DMS 273 treated with DMSO at 0.1 percent for 48 hours (cell line): ENCODE data around the gene CLASP1.
"Not testable (repeated sequence)": the region's sequence is repeated elsewhere in the genome, so short reads cannot be mapped to it uniquely, and the experiment has no call there.

ENCODE experiments used
- DNase-seq: peaks from one replicate; lab custom pipeline; 2025; lab: John Stamatoyannopoulos, UW

Gene CLASP1

DNA sequence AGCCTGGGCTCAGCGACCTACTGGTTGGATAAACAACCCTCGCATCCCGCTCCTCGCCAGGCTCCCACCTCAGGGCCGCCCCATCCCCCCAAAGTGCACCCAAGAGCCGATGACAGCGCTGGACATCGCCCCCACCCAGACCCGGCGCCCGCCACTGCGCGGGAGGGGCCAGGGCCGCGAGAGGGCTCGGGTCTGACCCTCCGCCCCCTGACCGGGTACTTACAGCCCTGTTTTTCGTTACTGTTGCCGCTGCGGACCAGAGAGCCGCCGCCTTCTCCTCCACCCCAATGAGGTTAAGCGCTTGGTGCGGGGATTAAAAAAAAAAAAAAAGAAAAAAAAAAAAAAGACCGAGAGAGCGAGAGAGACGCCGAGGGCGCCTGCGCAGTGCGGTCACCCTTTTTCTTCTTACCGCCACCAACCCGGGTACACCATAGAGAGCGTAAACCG lies at the start of gene CLASP1:
Gene CLASP1, minus strand, starts transcription at position 314 of the 447 bp plus-strand sequence. CDS start 43,567 bp downstream, outside the sequence.
- DNase-seq: no peak

GRCh38 chr2:121698318-121698930 lies 49.2 kb upstream of the CLASP1 start:
- no peak for DNase-seq

- no peak for DNase-seq
Observed at GRCh38 chr2:121697108-121697631, 47.9 kb upstream of the CLASP1 start.

- DNase-seq: no peak
Observed at GRCh38 chr2:121696410-121696930, 47.2 kb upstream of the CLASP1 start.

DNA sequence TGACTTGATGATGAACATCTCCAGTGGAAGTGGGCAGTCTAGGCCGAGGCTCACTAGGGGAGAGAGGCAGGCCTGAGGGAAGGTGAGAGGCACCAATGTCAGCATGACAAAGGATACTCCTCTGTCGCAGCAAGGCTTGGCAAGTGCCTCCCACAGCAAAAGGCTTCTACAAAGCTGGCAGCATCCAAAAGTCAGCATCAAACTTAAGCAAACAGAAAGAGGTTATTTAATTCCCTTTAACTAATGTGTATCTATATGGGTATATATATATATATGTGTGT lies 45.8 kb upstream of the CLASP1 start:
- DNase-seq: no peak

DNA sequence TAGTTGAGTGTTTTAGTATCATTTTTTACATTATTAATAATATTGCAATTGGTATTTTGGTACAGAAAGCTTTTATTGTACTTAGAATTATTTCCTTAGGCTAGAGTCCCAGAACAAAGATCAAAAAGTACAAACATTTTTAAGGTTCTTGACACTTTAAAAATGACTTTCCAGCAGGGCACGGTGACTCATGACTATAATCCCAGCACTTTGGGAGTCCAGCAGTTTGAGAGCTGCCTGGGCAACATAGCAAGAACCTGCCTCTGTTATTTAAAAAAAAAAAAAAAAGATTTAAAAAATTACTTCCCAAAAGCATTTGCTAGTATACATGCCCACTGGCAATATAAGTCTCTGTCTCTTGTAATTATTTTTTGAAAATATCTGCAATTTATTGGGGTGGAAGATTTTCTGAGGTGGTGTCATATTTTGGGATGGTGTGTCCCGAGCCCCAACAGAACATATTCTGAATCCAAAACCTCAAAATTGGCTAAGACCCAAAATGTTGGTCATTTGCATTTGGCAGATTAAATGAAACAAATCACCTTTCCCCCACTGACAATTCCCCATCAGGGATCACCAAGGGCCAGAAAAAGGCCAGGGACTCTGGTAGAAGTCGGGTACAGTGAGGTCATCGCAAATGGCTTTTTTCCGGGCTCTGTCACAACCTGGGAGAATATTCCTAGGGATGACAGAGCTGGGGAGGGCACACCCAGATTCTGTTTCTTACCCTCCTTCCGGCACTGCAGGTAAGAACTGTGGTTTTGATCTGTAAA lies 45.3 kb upstream of the CLASP1 start:
- no peak for DNase-seq

- not testable (repeated sequence) for DNase-seq
Observed at GRCh38 chr2:121690572-121690971, 41.3 kb upstream of the CLASP1 start.

- DNase-seq: no peak
Observed at GRCh38 chr2:121690095-121690494, 40.8 kb upstream of the CLASP1 start.

DNA sequence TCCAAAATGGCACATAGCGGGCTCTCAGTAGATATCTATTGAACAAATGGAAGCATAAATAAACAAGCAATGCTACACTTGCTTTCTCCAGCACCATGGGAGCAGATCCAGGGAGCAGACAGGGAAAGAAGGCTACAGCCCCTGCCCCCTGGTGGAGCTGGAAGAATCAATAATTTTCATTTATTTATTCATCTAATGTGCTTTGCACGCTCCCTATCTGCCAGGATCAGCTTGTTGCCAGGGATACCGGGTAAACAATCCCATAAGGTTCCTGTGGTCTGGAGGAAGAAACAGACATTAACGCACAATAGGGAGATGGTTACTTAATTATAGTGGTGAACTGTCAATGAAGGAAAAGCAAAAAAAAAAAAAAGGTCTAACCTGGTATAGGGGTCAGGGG lies 40.1 kb upstream of the CLASP1 start:
- DNase-seq: peak; percentile 20

DNA sequence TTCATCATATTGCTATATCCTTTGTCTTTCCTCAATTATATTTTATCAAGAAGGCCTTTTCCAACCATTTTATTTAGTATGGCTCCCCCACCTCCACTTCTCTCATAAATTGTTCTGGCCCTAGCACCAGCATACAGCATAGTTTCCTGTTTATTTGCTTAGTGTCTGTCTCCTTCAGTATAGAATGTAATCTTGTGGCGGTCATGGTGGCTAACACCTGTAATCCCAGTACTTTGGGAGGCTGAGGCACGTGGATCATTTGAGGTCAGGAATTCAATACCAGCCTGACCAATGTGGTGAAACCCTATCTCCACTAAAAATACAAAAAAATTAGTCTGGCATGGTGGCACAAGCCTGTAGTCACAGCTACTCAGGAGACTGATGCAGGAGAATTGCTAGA lies 39.6 kb upstream of the CLASP1 start:
- DNase-seq: no peak

- DNase-seq: no peak
Observed at GRCh38 chr2:121686902-121687301, 37.6 kb upstream of the CLASP1 start.

DNA sequence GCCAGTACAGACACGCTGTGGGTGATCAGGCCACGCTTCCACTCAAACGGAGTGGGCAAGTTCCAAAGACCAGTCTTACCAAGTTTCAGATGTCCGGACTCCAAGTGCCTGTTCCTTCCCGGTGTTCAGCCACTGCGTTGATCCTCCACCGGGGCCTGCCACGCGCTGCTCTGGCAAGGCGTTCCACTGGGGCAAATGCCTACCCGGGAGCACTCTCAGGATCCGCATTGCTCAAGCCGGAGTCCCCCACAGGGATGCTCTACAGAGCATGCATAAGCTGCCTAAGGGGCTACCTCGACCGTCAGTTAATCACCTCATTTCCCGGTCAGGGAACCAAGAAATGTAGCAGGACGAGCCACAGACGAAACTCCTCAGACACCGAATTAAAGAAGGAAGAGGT lies 37.0 kb upstream of the CLASP1 start:
- no peak for DNase-seq

- DNase-seq: no peak
Observed at GRCh38 chr2:121682396-121683298, 33.4 kb upstream of the CLASP1 start.

GRCh38 chr2:121677855-121678254 lies 28.6 kb upstream of the CLASP1 start:
- DNase-seq: no peak

DNA sequence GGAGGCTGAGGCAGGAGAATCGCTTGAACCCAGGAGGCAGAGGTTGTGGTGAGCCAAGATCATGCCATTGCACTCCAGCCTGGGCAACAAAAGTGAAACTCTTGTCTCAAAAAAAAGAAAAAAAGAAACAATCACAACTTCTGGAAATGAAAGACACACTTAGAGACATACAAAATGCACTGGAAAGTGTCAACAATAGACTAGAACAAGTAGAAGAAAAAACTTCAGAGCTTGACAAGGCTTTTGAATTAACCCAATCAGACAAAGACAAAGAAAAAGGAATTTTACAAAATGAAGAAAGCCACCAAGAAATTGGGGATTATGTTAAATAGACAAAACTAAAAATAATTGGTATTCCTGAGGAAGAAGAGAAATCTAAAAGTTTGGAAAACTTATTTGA lies 22.4 kb upstream of the CLASP1 start:
- not testable (repeated sequence) for DNase-seq

DNA sequence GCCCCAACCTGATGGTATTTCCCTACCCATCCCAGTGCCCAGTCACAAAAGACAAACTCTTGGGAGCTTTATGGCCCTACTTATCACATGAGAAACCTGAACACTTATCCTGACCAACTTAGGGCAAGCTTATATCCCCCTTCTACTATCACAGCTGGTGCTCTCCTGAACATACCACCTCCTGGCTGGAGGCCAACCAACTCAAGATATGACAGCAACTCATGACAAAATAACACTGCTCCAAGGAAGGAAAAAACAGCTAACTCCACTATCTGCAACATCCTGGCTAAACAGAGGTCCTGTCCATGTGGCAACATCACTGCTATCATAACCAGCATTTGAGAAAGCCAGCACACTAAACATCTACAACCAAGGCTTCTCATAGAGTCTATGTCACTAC lies 20.9 kb upstream of the CLASP1 start:
- DNase-seq: no peak

DNA sequence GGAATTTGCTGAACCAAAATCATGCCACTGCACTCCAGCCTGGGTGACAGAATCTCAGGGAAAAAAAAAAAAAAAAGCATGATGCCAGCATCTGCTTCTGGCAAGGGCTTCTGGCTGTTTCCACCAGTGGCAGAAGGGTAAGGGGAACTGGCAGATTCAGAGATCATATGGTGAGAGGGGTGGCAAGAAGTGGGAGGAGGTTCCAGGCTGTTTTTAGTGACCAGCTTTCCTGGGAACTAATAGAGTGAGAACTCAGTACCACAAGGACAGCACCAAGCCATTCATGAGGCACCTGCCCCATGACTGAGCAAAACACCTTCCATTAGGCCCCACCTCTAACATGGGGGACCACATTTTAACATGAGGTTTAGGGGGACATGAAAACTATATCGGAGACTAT lies 18.4 kb upstream of the CLASP1 start:
- DNase-seq: no peak

DNA sequence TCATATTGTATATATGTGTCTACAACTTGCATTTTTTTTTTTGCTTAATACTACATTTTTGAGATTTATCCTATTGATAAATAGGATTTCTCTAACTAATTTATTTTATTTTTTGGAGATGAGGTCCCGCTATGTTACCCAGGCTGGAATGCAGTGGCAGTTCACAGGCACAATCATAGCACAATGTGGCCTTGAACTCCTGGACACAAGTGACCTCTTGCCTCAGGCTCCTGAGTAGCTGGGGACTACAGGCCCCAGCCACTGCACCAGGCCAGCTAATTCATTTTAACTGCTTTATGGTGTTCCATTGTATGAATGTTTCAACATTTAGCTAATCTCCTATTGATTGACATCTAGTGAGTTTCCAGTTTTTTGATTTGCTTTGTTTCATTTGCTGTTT lies 16.8 kb upstream of the CLASP1 start:
- DNase-seq: no peak

DNA sequence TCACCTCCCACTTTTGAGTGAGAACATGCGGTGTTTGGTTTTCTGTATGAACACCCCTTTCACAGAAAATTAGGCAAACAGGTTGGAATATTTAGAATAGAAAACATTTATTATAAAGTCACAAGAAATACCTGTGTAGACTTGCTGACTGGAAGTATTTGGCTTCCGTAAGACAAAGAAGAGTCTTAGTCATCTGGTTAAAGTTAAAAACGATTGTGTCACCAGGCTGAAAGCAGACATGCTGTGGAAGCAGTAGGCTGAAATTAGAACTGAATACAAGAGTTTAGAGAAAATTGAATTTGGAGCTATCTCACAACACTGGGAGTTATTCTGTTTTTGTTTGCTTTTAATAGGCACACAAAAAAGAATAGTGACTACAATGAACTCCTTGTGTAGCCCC lies 16.2 kb upstream of the CLASP1 start:
- DNase-seq: no peak

DNA sequence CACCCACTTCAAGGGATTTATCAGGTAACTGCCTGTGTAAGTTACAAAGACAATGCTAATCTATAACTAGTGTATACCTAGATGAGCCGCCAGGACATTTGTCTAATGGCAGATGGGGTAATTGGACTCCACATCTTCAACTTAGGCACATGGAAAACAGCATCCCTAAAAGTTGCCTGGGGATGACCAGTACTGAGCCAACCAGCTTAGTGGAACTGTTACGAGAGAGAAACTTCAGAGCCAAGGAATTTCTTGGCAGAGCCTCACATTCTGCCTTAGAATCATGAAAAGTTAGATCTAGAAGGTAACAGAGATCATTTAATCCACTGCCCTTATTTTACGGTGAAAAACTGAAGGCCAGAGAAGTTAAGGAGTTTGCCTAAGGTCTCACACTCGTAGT lies 15.5 kb upstream of the CLASP1 start:
- no peak for DNase-seq

DNA sequence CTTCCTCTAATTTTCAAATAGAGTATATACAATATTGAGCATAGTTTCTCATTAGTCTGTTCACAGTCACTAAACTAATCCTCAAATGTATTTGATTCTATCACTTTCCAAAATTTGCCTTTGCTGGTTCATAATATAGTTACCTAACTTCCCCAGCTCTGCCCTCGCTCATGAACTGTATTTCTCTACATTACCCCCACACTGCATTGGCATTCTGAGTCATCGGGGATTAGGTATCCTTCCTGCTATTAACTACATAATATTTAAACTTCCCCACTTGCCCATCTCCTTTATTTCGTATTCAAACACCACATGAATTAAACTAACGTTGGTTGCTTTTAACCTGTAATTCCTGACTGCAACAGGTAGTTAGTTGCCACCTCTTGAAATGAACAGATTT lies 14.8 kb upstream of the CLASP1 start:
- no peak for DNase-seq

- no peak for DNase-seq
Observed at GRCh38 chr2:121663434-121663833, 14.2 kb upstream of the CLASP1 start.
